Peyer's patch (tissue), 4 donors: ENCODE measurements around the gene PLCL1. TPM values are rescaled to one million over a fixed set of nuclear protein-coding genes. Genes with fewer than 3 reads are reported as not detected.

Source experiments
- DNase-seq, 3 donors: peaks; one replicate each; pipeline ENCODE4 v3.0.0-alpha.2; 2017 to 2019
- H3K27ac ChIP-seq, 4 donors: fragments of 200-600 bp; sonication (generic); one replicate each; pipeline ENCODE4 v1.5.1; 2016 to 2019
- H3K27me3 ChIP-seq, 2 donors: fragments of 200-600 bp; sonication (generic); one replicate each; pipeline ENCODE4 v1.5.1; 2019
- H3K36me3 ChIP-seq, 3 donors: fragments of 200-600 bp; sonication (generic); one replicate each; pipeline ENCODE4 v1.5.1; 2016 to 2019
- H3K4me1 ChIP-seq, 4 donors: fragments of 200-600 bp; sonication (generic); one replicate each; pipeline ENCODE4 v1.5.1; 2016 to 2019
- H3K4me3 ChIP-seq, 4 donors: fragments of 200-600 bp; sonication (generic); 1 replicate in 3 of 4; 2 replicates in 1 of 4; pipeline ENCODE4 v1.5.1; 2016 to 2019; ENCODE audit warnings: mild to moderate bottlenecking in 1 of 4
- H3K9me3 ChIP-seq, 4 donors: fragments of 200-600 bp; sonication (generic); one replicate each; pipeline ENCODE4 v1.5.1; 2016 to 2019; ENCODE audit warnings: mild to moderate bottlenecking in 1 of 4
- CTCF ChIP-seq, 6 experiments: fragments of 450-650 bp in 4 of 6; fragments of 200-600 bp in 2 of 6; sonication (generic) in 1 of 6; IDR thresholded peaks; one replicate each; pipeline ENCODE4 v1.5.1; 2017 to 2019; ENCODE audit warnings: antibody characterized with exemption in 6 of 6, mild to moderate bottlenecking in 3 of 6, moderate library complexity in 1 of 6
- POLR2A ChIP-seq, 2 donors: fragments of 450-650 bp; IDR thresholded peaks; one replicate each; pipeline ENCODE4 v1.5.1; 2017; ENCODE audit warnings: antibody characterized with exemption in 2 of 2, mild to moderate bottlenecking in 2 of 2, moderate library complexity in 2 of 2
- total RNA-seq, 4 donors: library from RNA; depleted of rRNA; stranded (reverse); fragments of >200 nt; gene quantifications; one replicate each; pipeline ENCODE4 v1.1.0, GENCODE V29; 2016

The PLCL1 gene
- total RNA-seq, 4 donors from 2014 or later, result 1.9 to 5.8 (median 2.8) TPM; not detected in 1

GRCh38 chr2:198143156-198143555 lies 338.8 kb downstream of the PLCL1 start:
- Histone ChIP-seq H3K9me3 (no peaks in the 10 kb centered on the region), H3K4me1 (no peaks in the 10 kb centered on the region), H3K27ac (no peak overlapping the region), H3K4me3 (no peak overlapping the region), H3K27me3 (no peaks in the 10 kb centered on the region), H3K36me3 (no peaks in the 10 kb centered on the region)
- no peak for DNase-seq
- TF ChIP-seq POLR2A (IDR thresholded peaks at IDR 0.05) (no peak), CTCF (IDR thresholded peaks at IDR 0.05) (no peak)

GRCh38 chr2:198143793-198144192 lies 339.4 kb downstream of the PLCL1 start:
- H3K27ac ChIP-seq, result no peak overlapping the region
- no peak for DNase-seq
- no peak for TF ChIP-seq POLR2A (IDR thresholded peaks at IDR 0.05)
- no peak for TF ChIP-seq CTCF (IDR thresholded peaks at IDR 0.05)

GRCh38 chr2:198144660-198145059 lies 340.3 kb downstream of the PLCL1 start:
- TF ChIP-seq POLR2A (IDR thresholded peaks at IDR 0.05) (no peak), CTCF (IDR thresholded peaks at IDR 0.05) (no peak)

More at GRCh38 chr2:198143793-198144192, 339.4 kb downstream of the PLCL1 start:
- Histone ChIP-seq H3K4me3 (no peak overlapping the region), H3K4me1 (no peaks in the 10 kb centered on the region), H3K9me3 (no peaks in the 10 kb centered on the region), H3K36me3 (no peaks in the 10 kb centered on the region), H3K27me3 (no peaks in the 10 kb centered on the region)

GRCh38 chr2:198146346-198146940 lies 342.1 kb downstream of the PLCL1 start:
- Histone ChIP-seq H3K4me3 (no peak overlapping the region), H3K27ac (no peak overlapping the region), H3K27me3 (no peaks in the 10 kb centered on the region), H3K4me1 (no peaks in the 10 kb centered on the region), H3K36me3 (no peaks in the 10 kb centered on the region), H3K9me3 (no peaks in the 10 kb centered on the region)
- TF ChIP-seq POLR2A (IDR thresholded peaks at IDR 0.05) (no peak), CTCF (IDR thresholded peaks at IDR 0.05) (no peak)
- no peak for DNase-seq

More at GRCh38 chr2:198144660-198145059, 340.3 kb downstream of the PLCL1 start:
- no peak overlapping the region for H3K4me3 ChIP-seq
- no peaks in the 10 kb centered on the region for H3K9me3 ChIP-seq
- H3K4me1 ChIP-seq, result no peaks in the 10 kb centered on the region
- DNase-seq, result no peak
- no peaks in the 10 kb centered on the region for H3K27me3 ChIP-seq
- H3K27ac ChIP-seq, result no peak overlapping the region
- no peaks in the 10 kb centered on the region for H3K36me3 ChIP-seq

- Histone ChIP-seq H3K27me3 (no peaks in the 10 kb centered on the region), H3K4me3 (no peak overlapping the region), H3K9me3 (peaks cover 0 to 8% (median 0%) of the 10 kb centered on the region in 4 donors), H3K36me3 (no peaks in the 10 kb centered on the region), H3K4me1 (no peaks in the 10 kb centered on the region), H3K27ac (no peak overlapping the region)
- TF ChIP-seq POLR2A (IDR thresholded peaks at IDR 0.05), result no peak
- TF ChIP-seq CTCF (IDR thresholded peaks at IDR 0.05), result no peak
- DNase-seq, result no peak
Observed at GRCh38 chr2:198157314-198157713, 352.9 kb downstream of the PLCL1 start.
